HAP-1 (cell line): ENCODE measurements around the gene DCBLD1.
"Not testable (repeated sequence)": the region's sequence is repeated elsewhere in the genome, so short reads cannot be mapped to it uniquely, and the experiment has no call there.

Source experiments
- DNase-seq, 2 experiments: peaks; one replicate each; pipeline ENCODE4 v3.0.0-alpha.2; 2016 to 2020; ENCODE audit warnings: low spot score in 2 of 2
- H3K27me3 ChIP-seq: fragments of 250-450 bp; sonication (Bioruptor Pico); 2 replicates; pipeline ENCODE4 v1.5.1; 2020; ENCODE audit warnings: low read depth, mild to moderate bottlenecking, moderate library complexity
- H3K36me3 ChIP-seq: fragments of 250-450 bp; sonication (Bioruptor Pico); replicated peaks from 2 replicates; pipeline ENCODE4 v1.5.1; 2020; ENCODE audit warnings: mild to moderate bottlenecking
- H3K4me1 ChIP-seq: fragments of 250-450 bp; sonication (Bioruptor Pico); 2 replicates; pipeline ENCODE4 v1.5.1; 2020; ENCODE audit warnings: mild to moderate bottlenecking
- H3K4me3 ChIP-seq: fragments of 250-450 bp; sonication (Bioruptor Pico); 2 replicates; pipeline ENCODE4 v1.5.1; 2020; ENCODE audit warnings: mild to moderate bottlenecking, moderate library complexity
- H3K9me3 ChIP-seq: fragments of 250-450 bp; sonication (Bioruptor Pico); 2 replicates; pipeline ENCODE4 v1.5.1; 2020; ENCODE audit warnings: mild to moderate bottlenecking, moderate library complexity
- in situ Hi-C: fragments of 300-500 bp; cut with MboI; formaldehyde crosslinking; loops from 3 replicates; pipeline ENCODE4 v1.14.3; 2020; ENCODE audit warnings: low sequenced_read_pairs, inconsistent platforms, mixed read lengths

The DCBLD1 gene

GRCh38 chr6:117482240-117483003 is at the start of gene DCBLD1:
Gene DCBLD1 (plus strand): TSS chr6:117482674. CDS start chr6:117482782, 108 bp downstream.
- Histone ChIP-seq H3K4me3 (peak within 1 kb of the TSS; percentile 71), H3K9me3 (no peaks in the 10 kb centered on the region; the same call in 1 of the 2 replicates), H3K27me3 (no peaks in the 10 kb centered on the region), H3K4me1 (peaks cover 14% of the 10 kb centered on the region), H3K36me3 (peaks cover 4% of the 10 kb centered on the region)
- in situ Hi-C loops = no loop called here
- peak; percentile 53 to 81 for DNase-seq

DNA sequence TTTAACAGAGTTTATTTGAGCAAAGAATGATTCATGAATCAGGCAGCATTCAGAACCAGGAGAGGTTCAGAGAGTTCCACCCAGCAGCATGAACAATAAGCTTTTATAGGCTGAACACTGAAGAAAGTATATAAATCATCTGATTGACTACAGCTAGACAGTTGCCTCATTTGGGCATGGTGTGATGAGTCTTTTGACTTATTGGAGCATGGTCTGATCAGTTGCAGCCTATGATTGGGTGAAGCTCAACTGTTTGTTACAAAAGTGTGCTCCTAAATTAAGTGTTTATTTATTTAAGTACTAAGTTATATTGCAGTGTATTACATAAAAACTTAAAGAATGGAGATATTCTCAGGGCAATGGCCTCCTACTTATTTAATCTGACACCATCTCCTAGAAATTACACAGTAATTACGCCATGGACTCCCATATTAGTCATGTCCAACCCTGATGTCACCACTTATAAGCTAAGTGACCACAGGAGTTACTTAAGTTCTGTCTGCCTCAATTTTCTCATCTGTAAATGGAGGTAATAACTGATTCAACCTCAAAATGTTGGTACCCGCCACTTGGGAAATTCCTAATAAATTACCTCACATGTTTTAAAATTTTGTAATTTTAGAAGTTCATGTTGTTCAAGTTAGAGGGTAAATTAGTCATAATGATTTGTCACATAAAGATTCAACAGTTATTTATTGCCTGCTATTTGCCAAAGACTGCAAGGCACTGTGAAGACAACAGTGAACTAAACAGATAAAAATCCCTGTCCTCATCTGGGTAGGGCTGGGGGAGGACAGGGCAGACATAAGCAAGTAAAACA is 41.6 kb upstream of the DCBLD1 start:
- in situ Hi-C loops = loop anchor here (10.0 kb wide), 1 partner anchor 384 kb away; no protein-coding TSS in a partner anchor
- Histone ChIP-seq H3K36me3 (no peaks in the 10 kb centered on the region), H3K9me3 (no peaks in the 10 kb centered on the region), H3K27me3 (peaks cover 4% of the 10 kb centered on the region), H3K4me1 (no peaks in the 10 kb centered on the region), H3K4me3 (no peak overlapping the region)
- no peak for DNase-seq

DNA sequence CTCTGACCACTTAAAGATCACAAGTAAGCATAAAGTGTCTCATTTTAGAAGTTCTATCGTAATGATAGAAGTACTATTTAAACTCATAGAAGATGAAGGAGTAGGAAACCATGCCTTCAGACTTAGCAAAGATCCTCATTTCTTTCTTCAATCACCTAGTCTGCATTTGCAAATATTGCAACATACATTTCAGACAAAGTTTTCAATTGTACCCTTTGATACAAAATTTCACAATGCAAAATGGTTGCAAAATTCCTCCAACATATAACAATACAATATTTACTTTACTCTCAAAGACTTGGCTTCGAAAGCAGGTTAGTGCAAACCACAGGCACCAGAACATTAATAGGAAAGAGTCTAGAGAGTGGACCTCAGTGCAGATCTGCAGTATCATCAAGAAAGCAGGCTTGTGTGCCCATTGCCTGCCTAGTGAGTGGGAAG is 40.6 kb upstream of the DCBLD1 start:
- H3K9me3 ChIP-seq = no peaks in the 10 kb centered on the region
- no peaks in the 10 kb centered on the region for H3K4me1 ChIP-seq
- H3K4me3 ChIP-seq = no peak overlapping the region
- DNase-seq = no peak
- in situ Hi-C loops = loop anchor here (10.0 kb wide), 1 partner anchor 383 kb away; no protein-coding TSS in a partner anchor
- no peaks in the 10 kb centered on the region for H3K36me3 ChIP-seq
- H3K27me3 ChIP-seq = peaks cover 4% of the 10 kb centered on the region

- H3K4me3 ChIP-seq, DNase-seq, H3K9me3 ChIP-seq, H3K27me3 ChIP-seq, H3K4me1 ChIP-seq, H3K36me3 ChIP-seq: not testable (repeated sequence)
- in situ Hi-C loops = loop anchor here (10.0 kb wide), 1 partner anchor 382 kb away; no protein-coding TSS in a partner anchor
Measured at GRCh38 chr6:117442313-117442712, 40.2 kb upstream of the DCBLD1 start.

GRCh38 chr6:117444600-117444999 is 37.9 kb upstream of the DCBLD1 start:
- Histone ChIP-seq H3K4me1 (peaks cover 4% of the 10 kb centered on the region; the same call in 1 of the 2 replicates), H3K4me3 (no peak overlapping the region), H3K36me3 (no peaks in the 10 kb centered on the region), H3K9me3 (no peaks in the 10 kb centered on the region), H3K27me3 (peaks cover 22% of the 10 kb centered on the region)
- DNase-seq = no peak
- in situ Hi-C loops = loop anchor here (10.0 kb wide), 1 partner anchor 380 kb away; no protein-coding TSS in a partner anchor

GRCh38 chr6:117446861-117447260 is 35.6 kb upstream of the DCBLD1 start:
- Histone ChIP-seq H3K9me3 (no peaks in the 10 kb centered on the region), H3K27me3 (peaks cover 22% of the 10 kb centered on the region), H3K4me1 (peaks cover 4% of the 10 kb centered on the region; the same call in 1 of the 2 replicates), H3K36me3 (no peaks in the 10 kb centered on the region), H3K4me3 (no peak overlapping the region)
- no peak for DNase-seq
- in situ Hi-C loops = loop anchor here (10.0 kb wide), 1 partner anchor 378 kb away; no protein-coding TSS in a partner anchor

DNA sequence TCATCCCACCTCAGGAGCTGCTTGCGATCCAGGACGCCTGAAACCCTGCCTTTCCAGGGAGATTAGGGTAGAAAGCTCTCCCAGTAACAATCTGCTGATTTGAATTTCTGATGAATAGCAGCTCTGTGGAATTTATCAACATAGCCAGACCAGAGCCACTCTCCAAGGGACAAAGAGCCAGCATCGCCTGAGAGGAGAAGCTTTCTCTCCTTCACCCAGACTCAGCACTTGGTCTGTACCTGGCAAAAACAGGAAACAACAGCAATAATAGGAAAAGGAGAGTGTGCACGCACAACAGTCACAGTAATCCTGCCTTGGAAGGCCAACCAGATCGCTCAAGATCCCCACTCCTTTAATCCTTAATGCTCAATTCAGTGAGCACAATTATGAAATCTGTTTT is 34.5 kb upstream of the DCBLD1 start:
- Histone ChIP-seq H3K36me3 (no peaks in the 10 kb centered on the region), H3K9me3 (no peaks in the 10 kb centered on the region), H3K4me3 (no peak overlapping the region), H3K27me3 (peaks cover 22% of the 10 kb centered on the region), H3K4me1 (peaks cover 4% of the 10 kb centered on the region; the same call in 1 of the 2 replicates)
- DNase-seq = no peak
- in situ Hi-C loops = loop anchor here (10.0 kb wide), 1 partner anchor 377 kb away; no protein-coding TSS in a partner anchor

- in situ Hi-C loops = loop anchor here (10.0 kb wide), 1 partner anchor 376 kb away; no protein-coding TSS in a partner anchor
- DNase-seq = no peak
- H3K36me3 ChIP-seq = no peaks in the 10 kb centered on the region
- peaks cover 4% of the 10 kb centered on the region; the same call in 1 of the 2 replicates for H3K4me1 ChIP-seq
- no peaks in the 10 kb centered on the region for H3K9me3 ChIP-seq
- H3K4me3 ChIP-seq = no peak overlapping the region
- peaks cover 18% of the 10 kb centered on the region for H3K27me3 ChIP-seq
Measured at GRCh38 chr6:117448732-117449485, 33.6 kb upstream of the DCBLD1 start.

GRCh38 chr6:117449549-117450439 is 32.7 kb upstream of the DCBLD1 start:
- no peak overlapping the region for H3K4me3 ChIP-seq
- in situ Hi-C loops = loop anchor here (5.0 to 10.0 kb wide), 2 partner anchors 103 to 375 kb away; no protein-coding TSS in a partner anchor

DNA sequence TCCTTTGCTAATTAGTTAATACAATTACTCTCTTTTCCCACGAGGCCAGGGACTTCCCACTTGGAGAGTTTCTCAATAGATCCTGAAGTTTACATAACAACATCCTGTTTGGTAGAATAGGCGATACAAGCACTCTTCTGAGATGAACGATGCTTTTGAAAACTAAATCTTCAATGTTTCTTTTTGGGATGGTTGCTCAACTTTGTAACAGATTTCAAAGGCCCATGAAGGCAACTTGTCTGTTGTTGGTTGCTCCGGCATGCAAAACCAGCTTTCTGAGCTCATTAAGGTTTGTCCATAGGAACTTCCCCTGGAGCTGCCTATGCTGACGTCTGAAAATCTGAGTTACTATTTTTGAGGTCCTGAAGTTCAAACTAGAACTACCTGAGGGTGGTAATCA is 30.8 kb upstream of the DCBLD1 start:
- DNase-seq = no peak
- Histone ChIP-seq H3K36me3 (no peaks in the 10 kb centered on the region), H3K27me3 (peaks cover 18% of the 10 kb centered on the region), H3K4me1 (peaks cover 4% of the 10 kb centered on the region; the same call in 1 of the 2 replicates), H3K9me3 (no peaks in the 10 kb centered on the region), H3K4me3 (no peak overlapping the region)
- in situ Hi-C loops = loop anchor here (5.0 kb wide), 1 partner anchor 101 kb away; no protein-coding TSS in a partner anchor

More at GRCh38 chr6:117449549-117450439, 32.7 kb upstream of the DCBLD1 start:
- Histone ChIP-seq H3K9me3 (no peaks in the 10 kb centered on the region), H3K27me3 (peaks cover 18% of the 10 kb centered on the region), H3K36me3 (no peaks in the 10 kb centered on the region), H3K4me1 (peaks cover 4% of the 10 kb centered on the region; the same call in 1 of the 2 replicates)
- DNase-seq = peak; percentile 76 to 79

- DNase-seq = no peak
- H3K36me3 ChIP-seq = no peaks in the 10 kb centered on the region
- no peak overlapping the region for H3K4me3 ChIP-seq
- in situ Hi-C loops = no loop called here
- H3K27me3 ChIP-seq = no peaks in the 10 kb centered on the region
- H3K9me3 ChIP-seq = no peaks in the 10 kb centered on the region
- no peaks in the 10 kb centered on the region; the same call in 1 of the 2 replicates for H3K4me1 ChIP-seq
Measured at GRCh38 chr6:117456250-117456649, 26.2 kb upstream of the DCBLD1 start.

- Histone ChIP-seq H3K4me1 (no peaks in the 10 kb centered on the region; the same call in 1 of the 2 replicates), H3K27me3 (no peaks in the 10 kb centered on the region), H3K36me3 (no peaks in the 10 kb centered on the region), H3K4me3 (no peak overlapping the region), H3K9me3 (no peaks in the 10 kb centered on the region)
- in situ Hi-C loops = no loop called here
- no peak for DNase-seq
Measured at GRCh38 chr6:117456998-117457397, 25.5 kb upstream of the DCBLD1 start.
